Panc1 (cell line): ENCODE data around the gene ZNF816.

ENCODE experiments used
- CTCF ChIP-seq: fragments of 450-650 bp; IDR thresholded peaks from 2 replicates; pipeline ENCODE4 v1.5.1; 2017; ENCODE audit warnings: mild to moderate bottlenecking
- REST ChIP-seq, 2 experiments: IDR thresholded peaks; 2 replicates each; pipeline ENCODE4 v1.6.1; 2011 to 2012; ENCODE audit warnings: low read depth in 2 of 2, control low read depth in 1 of 2, low read length in 1 of 2, mild to moderate bottlenecking in 1 of 2, moderate library complexity in 1 of 2; ENCODE audit not compliant: insufficient read depth in 1 of 2
- TCF7L2 ChIP-seq: IDR thresholded peaks from 2 replicates; pipeline ENCODE4 v1.6.1; 2011; ENCODE audit warnings: mild to moderate bottlenecking, low read depth, low read length, inconsistent platforms

- TF ChIP-seq CTCF (no peak), TCF7L2 (no peak), REST (IDR thresholded peaks at IDR 0.05; ENCODE audit: insufficient read depth in 1 of 2, low read depth in 2 of 2, low read length in 1 of 2) (no peak)
Measured at GRCh38 chr19:52949422-52949821, 13.3 kb downstream of the ZNF816 start.
